Right lobe of liver (tissue), 6 donors: ENCODE measurements around the gene PDK3. TPM values are rescaled to one million over a fixed set of nuclear protein-coding genes. Genes with fewer than 3 reads are reported as not detected.

ENCODE experiments used
- ATAC-seq, 4 donors: fragments of 200-7000 bp; cut with Tn5 transposase; one replicate each; pipeline ENCODE4 v1.9.1; 2020; ENCODE audit warnings: mild to moderate bottlenecking in 4 of 4, moderate library complexity in 4 of 4
- DNase-seq, 3 donors: peaks; one replicate each; pipeline ENCODE4 v3.0.0-alpha.2; 2020
- H3K27ac ChIP-seq, 3 donors: fragments of 200-600 bp; one replicate each; pipeline ENCODE4 v1.8.0; 2022
- H3K27me3 ChIP-seq, 2 donors: fragments of 200-600 bp; one replicate each; pipeline ENCODE4 v1.8.0; 2022
- H3K36me3 ChIP-seq, 4 donors: fragments of 200-600 bp; sonication (generic) in 1 of 4; one replicate each; pipeline versions ENCODE4 v1.5.1 to v1.8.0; 2017 to 2022; ENCODE audit warnings: control low read depth in 1 of 4
- H3K4me1 ChIP-seq, 4 donors: fragments of 200-600 bp; sonication (generic) in 1 of 4; one replicate each; pipeline versions ENCODE4 v1.5.1 to v1.8.0; 2017 to 2022; ENCODE audit warnings: control low read depth in 1 of 4
- H3K4me3 ChIP-seq, 3 donors: fragments of 200-600 bp; one replicate each; pipeline ENCODE4 v1.8.0; 2022
- H3K9me3 ChIP-seq, 4 donors: fragments of 200-600 bp; sonication (generic) in 1 of 4; one replicate each; pipeline versions ENCODE4 v1.5.1 to v1.8.0; 2017 to 2022; ENCODE audit warnings: control low read depth in 1 of 4
- POLR2A ChIP-seq: fragments of 450-650 bp; IDR thresholded peaks from one replicate; pipeline ENCODE4 v1.6.1; 2017; ENCODE audit warnings: antibody characterized with exemption, mild to moderate bottlenecking
- WGBS: methylation state at CpG from one replicate; pipeline ENCODE4 v1.1.6; 2018; ENCODE audit warnings: low coverage, low lambda C conversion rate; ENCODE audit not compliant: insufficient coverage; ENCODE audit errors: missing lambda C conversion rate; 5-methylcytosine and 5-hydroxymethylcytosine counted together
- intact Hi-C, 2 donors: fragments of 100-400 bp; cut with DNase I; formaldehyde crosslinking; loops; one replicate each; pipeline versions ENCODE4 v1.11.2 to v1.14.1; 2022
- total RNA-seq, 6 experiments: library from RNA; depleted of rRNA in 2 of 6; stranded (reverse); fragments of >200 nt in 2 of 6; fragmentation: NEBNext Ultra II Directional in 3 of 6; extraction: Animal tissue kit (Norgen Biotek cat#: 25700) in 3 of 6; gene quantifications; one replicate each; pipeline versions ENCODE4 v1.1.0 to v1.2.4, GENCODE V29; 2016 to 2023
- TF ChIP-seq, protein P1 (sequence below), 4 donors: fragments of 200-600 bp in 3 of 4; fragments of 450-650 bp in 1 of 4; IDR thresholded peaks; one replicate each; pipeline versions ENCODE4 v1.5.1 to v1.8.0; 2016 to 2022; ENCODE audit warnings: antibody characterized with exemption in 4 of 4, mild to moderate bottlenecking in 2 of 4
- donor health status: DM: no; HTN: yes; CAD: no.
- donor health status: DM: no; HTN: no; CAD: no.
- donor health status: DM: no; HTN: no; CAD: no.
- donor health status: DM: no; HTN: yes; CAD: no.
- donor health status: DM: no; HTN: yes; CAD: no.

The PDK3 gene
- total RNA-seq, 6 experiments from 2014 or later = 8.6 to 17.5 (median 11.3) TPM

GRCh38 chrX:24508375-24508774, 43.3 kb downstream of the PDK3 start:
- Histone ChIP-seq H3K27me3 (no peaks in the 10 kb centered on the region), H3K4me1 (no peaks in the 10 kb centered on the region), H3K4me3 (no peak overlapping the region), H3K36me3 (no peaks in the 10 kb centered on the region), H3K27ac (no peak overlapping the region), H3K9me3 (no peaks in the 10 kb centered on the region)
- DNase-seq (no peak), ATAC-seq (no peak)
- TF ChIP-seq, protein P1, sequence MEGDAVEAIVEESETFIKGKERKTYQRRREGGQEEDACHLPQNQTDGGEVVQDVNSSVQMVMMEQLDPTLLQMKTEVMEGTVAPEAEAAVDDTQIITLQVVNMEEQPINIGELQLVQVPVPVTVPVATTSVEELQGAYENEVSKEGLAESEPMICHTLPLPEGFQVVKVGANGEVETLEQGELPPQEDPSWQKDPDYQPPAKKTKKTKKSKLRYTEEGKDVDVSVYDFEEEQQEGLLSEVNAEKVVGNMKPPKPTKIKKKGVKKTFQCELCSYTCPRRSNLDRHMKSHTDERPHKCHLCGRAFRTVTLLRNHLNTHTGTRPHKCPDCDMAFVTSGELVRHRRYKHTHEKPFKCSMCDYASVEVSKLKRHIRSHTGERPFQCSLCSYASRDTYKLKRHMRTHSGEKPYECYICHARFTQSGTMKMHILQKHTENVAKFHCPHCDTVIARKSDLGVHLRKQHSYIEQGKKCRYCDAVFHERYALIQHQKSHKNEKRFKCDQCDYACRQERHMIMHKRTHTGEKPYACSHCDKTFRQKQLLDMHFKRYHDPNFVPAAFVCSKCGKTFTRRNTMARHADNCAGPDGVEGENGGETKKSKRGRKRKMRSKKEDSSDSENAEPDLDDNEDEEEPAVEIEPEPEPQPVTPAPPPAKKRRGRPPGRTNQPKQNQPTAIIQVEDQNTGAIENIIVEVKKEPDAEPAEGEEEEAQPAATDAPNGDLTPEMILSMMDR (IDR thresholded peaks at IDR 0.05) = no peak
- no peak for TF ChIP-seq POLR2A
- 67% methylated on average over 8 of the region's 8 CpGs for WGBS
- intact Hi-C loops = loop anchor here in 1 of 2 donors (10.0 kb wide), 1 partner anchor 114 kb away; no protein-coding TSS in a partner anchor

DNA sequence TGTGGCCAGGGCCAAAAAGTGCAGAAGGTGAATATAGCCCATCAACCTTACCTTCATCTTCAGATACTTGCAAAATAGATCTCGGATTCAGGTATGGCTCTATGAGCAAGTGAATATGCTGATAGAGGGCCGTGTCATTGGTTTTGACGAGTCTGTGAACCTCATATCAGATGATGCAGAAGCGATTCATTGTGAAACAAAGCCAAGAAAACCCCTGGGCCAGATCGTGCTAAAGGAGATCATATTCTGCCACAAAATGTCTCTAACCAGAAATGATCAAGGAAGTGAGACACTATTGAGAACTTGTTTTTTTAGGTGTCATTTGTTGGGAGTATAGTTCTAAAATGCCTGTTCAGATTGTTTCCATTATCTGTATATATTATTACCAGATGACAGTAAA, 48.3 kb downstream of the PDK3 start:
- WGBS = 55% methylated on average over 5 of the region's 5 CpGs

GRCh38 chrX:24515447-24515846, 50.4 kb downstream of the PDK3 start:
- no peak for DNase-seq
- intact Hi-C loops = no loop called here

More for the DNA sequence above, 48.3 kb downstream of the PDK3 start:
- intact Hi-C loops = no loop called here
- Histone ChIP-seq H3K4me3 (no peak overlapping the region), H3K4me1 (no peaks in the 10 kb centered on the region), H3K27me3 (no peaks in the 10 kb centered on the region), H3K36me3 (no peaks in the 10 kb centered on the region), H3K27ac (no peak overlapping the region), H3K9me3 (no peaks in the 10 kb centered on the region)
- TF ChIP-seq, protein P1 (IDR thresholded peaks at IDR 0.05) = no peak
- no peak for TF ChIP-seq POLR2A
- no peak for DNase-seq
- no peak for ATAC-seq

DNA sequence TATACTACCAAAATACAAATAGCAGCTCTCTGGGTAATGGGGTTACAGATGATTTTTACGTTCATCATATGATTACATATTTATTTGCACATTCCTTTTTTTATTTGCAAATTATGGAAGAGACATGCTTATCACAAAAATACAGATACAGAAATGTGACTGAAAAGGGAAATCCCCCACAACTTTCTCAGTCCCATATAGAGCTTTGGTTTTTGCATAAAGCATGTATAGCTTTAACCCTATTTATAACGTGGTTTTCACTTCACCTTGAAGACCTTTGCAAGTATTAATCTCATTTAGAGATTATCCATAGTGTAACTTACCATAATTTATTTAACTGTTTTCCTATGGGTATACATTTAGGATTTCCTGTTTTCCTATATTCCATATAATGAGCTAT, 55.4 kb downstream of the PDK3 start:
- H3K4me3 ChIP-seq = no peak overlapping the region
- TF ChIP-seq, protein P1 (IDR thresholded peaks at IDR 0.05) = no peak
- TF ChIP-seq POLR2A = no peak
- no peaks in the 10 kb centered on the region for H3K4me1 ChIP-seq
- H3K9me3 ChIP-seq = no peaks in the 10 kb centered on the region
- H3K27ac ChIP-seq = no peak overlapping the region
- WGBS = 52% methylated on average over 2 of the region's 2 CpGs
- no peaks in the 10 kb centered on the region for H3K36me3 ChIP-seq
- no peak for ATAC-seq
- H3K27me3 ChIP-seq = no peaks in the 10 kb centered on the region
- intact Hi-C loops = no loop called here
- DNase-seq = no peak

More at GRCh38 chrX:24515447-24515846, 50.4 kb downstream of the PDK3 start:
- H3K27me3 ChIP-seq = no peaks in the 10 kb centered on the region
- no peak for ATAC-seq
- TF ChIP-seq, protein P1 (IDR thresholded peaks at IDR 0.05) = peak in 2 of 4 donors; percentile 16 to 17
- TF ChIP-seq POLR2A = no peak
- whole genome bisulfite sequencing = 39% methylated on average over 4 of the region's 4 CpGs
- H3K36me3 ChIP-seq = no peaks in the 10 kb centered on the region
- no peak overlapping the region for H3K4me3 ChIP-seq
- H3K9me3 ChIP-seq = no peaks in the 10 kb centered on the region
- no peaks in the 10 kb centered on the region for H3K4me1 ChIP-seq
- no peak overlapping the region for H3K27ac ChIP-seq

DNA sequence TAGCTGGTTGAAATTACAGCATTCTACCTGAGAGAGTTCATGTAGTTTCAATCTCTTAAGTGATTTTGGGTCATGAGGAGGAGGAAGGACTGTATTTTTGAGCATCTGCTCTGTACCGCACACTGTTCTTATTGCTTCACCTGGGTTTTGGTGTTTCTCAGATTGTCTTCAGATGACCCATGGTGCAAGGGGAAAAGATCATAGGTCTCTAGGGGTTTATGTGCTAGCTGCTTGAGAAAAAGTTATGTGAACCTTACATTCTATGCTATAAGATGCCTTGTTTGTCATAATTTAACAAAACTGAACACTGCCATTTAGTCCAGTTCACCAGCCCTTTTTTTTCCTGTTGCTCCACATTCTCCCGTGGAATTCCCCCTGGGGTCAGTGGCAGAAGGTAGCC, 60.4 kb downstream of the PDK3 start:
- H3K27ac ChIP-seq = no peak overlapping the region
- no peak overlapping the region for H3K4me3 ChIP-seq
- no peaks in the 10 kb centered on the region for H3K27me3 ChIP-seq
- H3K4me1 ChIP-seq = no peaks in the 10 kb centered on the region
- no peaks in the 10 kb centered on the region for H3K9me3 ChIP-seq
- H3K36me3 ChIP-seq = no peaks in the 10 kb centered on the region
- no peak for DNase-seq
- 76% methylated on average over 2 of the region's 2 CpGs for WGBS
- TF ChIP-seq, protein P1 (IDR thresholded peaks at IDR 0.05) = no peak
- no peak for TF ChIP-seq POLR2A
- no peak for ATAC-seq
- intact Hi-C loops = no loop called here
